ENCODE data around the gene CCDC40. TPM values are rescaled to one million over a fixed set of nuclear protein-coding genes. Genes with fewer than 3 reads are reported as not detected.

Gene CCDC40
- total RNA-seq, 1 donor from 2014 or later, result 4.4 TPM

- no peak for DNase-seq (ENCODE audit: low read depth)
- Histone ChIP-seq H3K27me3 (ENCODE audit: control insufficient read depth, insufficient read depth, low read length) (no peaks in the 10 kb centered on the region), H3K36me3 (ENCODE audit: control insufficient read depth, insufficient read depth, low read length) (no peaks in the 10 kb centered on the region), H3K4me3 (ENCODE audit: low read depth, low read length) (no peak overlapping the region)
- TF ChIP-seq CTCF (IDR thresholded peaks at IDR 0.05; ENCODE audit: insufficient read depth, low read length, poor library complexity, severe bottlenecking), result no peak
These were observed 11.3 kb upstream of the CCDC40 start for GRCh38 chr17:80025140-80025539.

DNA sequence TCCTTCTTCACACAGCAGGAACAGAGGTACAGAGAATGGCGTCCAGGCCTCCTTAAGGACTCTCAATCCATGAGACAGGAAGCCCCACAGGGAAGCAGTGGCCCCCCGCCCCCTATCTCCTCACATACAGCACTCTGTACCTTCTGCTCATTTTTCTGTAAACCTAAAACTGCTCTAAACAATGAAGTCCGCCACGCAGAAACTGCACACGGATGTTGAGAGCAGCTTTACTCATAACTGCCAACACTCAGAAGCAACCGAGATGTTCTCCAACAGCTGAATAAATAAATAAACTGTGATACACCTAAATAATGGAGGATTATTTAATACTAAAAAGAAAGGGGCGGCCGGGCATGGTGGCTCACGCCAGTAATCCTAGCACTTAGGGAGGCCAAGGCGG, 10.6 kb upstream of the CCDC40 start:
- Histone ChIP-seq H3K4me3 (ENCODE audit: low read depth, low read length) (no peak overlapping the region), H3K27me3 (ENCODE audit: control insufficient read depth, insufficient read depth, low read length) (no peaks in the 10 kb centered on the region), H3K36me3 (ENCODE audit: control insufficient read depth, insufficient read depth, low read length) (no peaks in the 10 kb centered on the region)
- TF ChIP-seq CTCF (IDR thresholded peaks at IDR 0.05; ENCODE audit: insufficient read depth, low read length, poor library complexity, severe bottlenecking), result no peak
- DNase-seq (ENCODE audit: low read depth), result no peak

DNA sequence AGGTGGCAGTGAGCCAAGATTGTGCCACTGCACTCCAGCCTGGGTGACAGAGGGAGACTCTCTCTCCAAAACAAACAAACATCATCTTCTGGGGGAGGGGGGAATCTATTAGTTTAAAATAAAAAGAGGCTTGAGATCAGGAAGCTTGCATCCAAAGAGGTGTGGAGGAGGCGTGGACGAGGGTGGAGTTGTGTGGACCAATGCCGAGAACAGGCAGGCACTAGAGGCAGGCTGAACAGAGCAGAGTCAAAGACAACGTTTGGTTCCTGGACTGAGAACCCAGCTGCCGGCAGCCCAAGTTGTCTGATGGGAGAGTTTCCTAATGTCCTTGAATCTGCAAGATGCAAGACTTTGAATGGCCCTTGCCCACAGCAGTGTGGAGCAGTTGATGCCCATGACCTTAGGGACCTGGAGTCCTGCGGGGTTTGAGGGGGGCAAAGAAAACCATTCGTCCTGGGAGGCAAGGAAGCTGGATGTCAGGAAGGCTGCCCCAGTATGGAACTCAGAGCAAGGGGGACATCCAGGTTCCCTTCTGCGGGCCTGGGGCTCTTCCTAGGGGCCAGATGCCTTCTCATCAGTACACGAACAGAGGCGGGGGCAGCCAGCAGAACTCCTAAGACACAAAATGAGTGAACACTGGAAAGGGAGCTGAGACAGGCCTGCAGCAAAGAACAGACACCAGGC, 9.9 kb upstream of the CCDC40 start:
- Histone ChIP-seq H3K36me3 (ENCODE audit: control insufficient read depth, insufficient read depth, low read length) (no peaks in the 10 kb centered on the region), H3K27me3 (ENCODE audit: control insufficient read depth, insufficient read depth, low read length) (no peaks in the 10 kb centered on the region), H3K4me3 (ENCODE audit: low read depth, low read length) (no peak overlapping the region)
- DNase-seq (ENCODE audit: low read depth), result no peak
- TF ChIP-seq CTCF (IDR thresholded peaks at IDR 0.05; ENCODE audit: insufficient read depth, low read length, poor library complexity, severe bottlenecking), result no peak

DNA sequence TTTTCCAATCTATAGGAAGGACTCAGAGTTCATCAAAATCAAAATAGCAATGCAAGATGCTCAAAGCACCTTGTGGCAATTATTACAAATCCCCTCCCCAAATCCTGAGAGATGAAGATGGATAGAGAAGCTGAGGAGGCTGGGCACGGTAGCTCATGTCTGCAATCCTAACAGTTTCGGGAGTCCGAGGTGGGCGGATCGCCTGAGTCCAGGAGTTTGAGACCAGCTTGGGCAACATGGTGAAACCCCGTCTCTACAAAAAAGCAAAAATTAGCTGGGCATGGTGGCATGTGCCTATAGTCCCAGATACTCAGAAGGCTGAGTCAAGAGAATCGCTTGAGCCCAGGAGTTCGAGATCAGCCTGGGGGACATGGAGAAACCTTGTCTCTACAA, 9.4 kb upstream of the CCDC40 start:
- no peak overlapping the region for H3K4me3 ChIP-seq (ENCODE audit: low read depth, low read length)
- DNase-seq (ENCODE audit: low read depth), result no peak
- TF ChIP-seq CTCF (IDR thresholded peaks at IDR 0.05; ENCODE audit: insufficient read depth, low read length, poor library complexity, severe bottlenecking), result no peak
- H3K36me3 ChIP-seq (ENCODE audit: control insufficient read depth, insufficient read depth, low read length), result no peaks in the 10 kb centered on the region
- H3K27me3 ChIP-seq (ENCODE audit: control insufficient read depth, insufficient read depth, low read length), result no peaks in the 10 kb centered on the region

- TF ChIP-seq CTCF (IDR thresholded peaks at IDR 0.05; ENCODE audit: insufficient read depth, low read length, poor library complexity, severe bottlenecking), result no peak
- H3K27me3 ChIP-seq (ENCODE audit: control insufficient read depth, insufficient read depth, low read length), result no peaks in the 10 kb centered on the region
- no peak for DNase-seq (ENCODE audit: low read depth)
- no peak overlapping the region for H3K4me3 ChIP-seq (ENCODE audit: low read depth, low read length)
- no peaks in the 10 kb centered on the region for H3K36me3 ChIP-seq (ENCODE audit: control insufficient read depth, insufficient read depth, low read length)
These were observed 8.4 kb upstream of the CCDC40 start for GRCh38 chr17:80028030-80028429.
